HepG2 (cell line): ENCODE data around the gene HES1. TPM values are rescaled to one million over a fixed set of nuclear protein-coding genes. Genes with fewer than 3 reads are reported as not detected.
"Not testable (repeated sequence)": the region's sequence is repeated elsewhere in the genome, so short reads cannot be mapped to it uniquely, and the experiment has no call there.

ENCODE experiments used
- ATAC-seq: fragments of 200-7000 bp; cut with Tn5 transposase; 3 replicates; pipeline ENCODE4 v1.9.1; 2020; ENCODE audit warnings: mild to moderate bottlenecking, moderate library complexity
- BruUV-seq: library from RNA; stranded (reverse); fragments of 400-500 nt; replicated peaks from 2 replicates; lab custom pipeline; 2021; lab: Mats Ljungman, UMichigan
- CTCF ChIA-PET: fragments of 300-600 bp; formaldehyde crosslinking; extraction: SDS; loops from one replicate; lab custom pipeline; 2021; ENCODE audit warnings: low total read pairs, inconsistent platforms, low intra/inter-chr PET ratio; lab: Yijun Ruan, JAX
- POLR2A ChIA-PET: fragments of 350-600 bp; sonication (Branson Sonifier 250); formaldehyde crosslinking; loops from one replicate; lab custom pipeline; 2020; ENCODE audit warnings: antibody characterized with exemption, inconsistent platforms; lab: Yijun Ruan, JAX
- DNase-seq: peaks from one replicate; pipeline ENCODE4 v3.0.0-alpha.2; 2015; ENCODE audit warnings: low spot score
- FAIRE-seq: peaks from 3 replicates; lab custom pipeline; 2011; peaks lifted over from hg19 to GRCh38; lab: Jason Lieb, UNC
- H2AFZ ChIP-seq: one replicate; pipeline ENCODE4 v1.6.1; 2011; ENCODE audit warnings: low read length, inconsistent platforms
- H3K27ac ChIP-seq: fragments of 300-600 bp; 3 replicates; pipeline ENCODE4 v1.8.0; 2011; ENCODE audit warnings: mixed run types, mild to moderate bottlenecking, mixed read lengths, low read length, inconsistent platforms; ENCODE audit not compliant: insufficient read depth; ENCODE audit errors: extremely low read length
- H3K27me3 ChIP-seq, 2 experiments: fragments of 200-600 bp in 1 of 2; 2 replicates in 1 of 2; 3 replicates in 1 of 2; pipeline versions ENCODE4 v1.6.0 to v1.8.0; 2011; ENCODE audit warnings: low read length in 2 of 2, mild to moderate bottlenecking in 2 of 2, moderate library complexity in 2 of 2, inconsistent platforms in 1 of 2; ENCODE audit not compliant: insufficient read depth in 2 of 2, control insufficient read depth in 1 of 2
- H3K36me3 ChIP-seq, 2 experiments: fragments of 200-600 bp in 1 of 2; replicated peaks in 1 of 2; 2 replicates in 1 of 2; 3 replicates in 1 of 2; pipeline versions ENCODE4 v1.5.1 to v1.8.0; 2011; ENCODE audit warnings: low read length in 2 of 2, inconsistent platforms in 1 of 2; ENCODE audit not compliant: insufficient read depth in 2 of 2, control insufficient read depth in 1 of 2
- H3K4me1 ChIP-seq: 2 replicates; pipeline ENCODE4 v1.5.1; 2012; ENCODE audit warnings: low read length, inconsistent platforms; ENCODE audit not compliant: insufficient read depth
- H3K4me2 ChIP-seq: 2 replicates; pipeline ENCODE4 v1.6.0; 2011; ENCODE audit warnings: low read depth, low read length, inconsistent platforms
- H3K4me3 ChIP-seq, 3 experiments: fragments of 200-600 bp in 1 of 3; sonication (generic), shearing (Covaris generic) in 1 of 3; replicated peaks in 1 of 3; 2 replicates each; pipeline ENCODE4 v1.5.1; 2011 to 2016; ENCODE audit warnings: low read length in 3 of 3, inconsistent platforms in 2 of 3, low read depth in 2 of 3, mild to moderate bottlenecking in 2 of 3, control low read depth in 1 of 3, mixed read lengths in 1 of 3; ENCODE audit not compliant: insufficient read depth in 1 of 3
- H3K79me2 ChIP-seq: one replicate; pipeline ENCODE4 v1.6.1; 2011; ENCODE audit warnings: low read length, inconsistent platforms; ENCODE audit not compliant: insufficient read depth
- H3K9ac ChIP-seq: 2 replicates; pipeline ENCODE4 v1.6.0; 2011; ENCODE audit warnings: mild to moderate bottlenecking, low read depth, low read length, inconsistent platforms; ENCODE audit not compliant: insufficient read depth
- H3K9me3 ChIP-seq: 2 replicates; pipeline ENCODE4 v1.5.1; 2012; ENCODE audit warnings: mild to moderate bottlenecking, low read length
- H4K20me1 ChIP-seq: 2 replicates; pipeline ENCODE4 v1.6.0; 2011; ENCODE audit warnings: inconsistent platforms, mild to moderate bottlenecking, low read length, moderate library complexity; ENCODE audit not compliant: insufficient read depth
- DZIP1 ChIP-seq: sonication (generic); formaldehyde crosslinking; IDR thresholded peaks from 2 replicates; pipeline ENCODE4 v1.5.0; 2020; ENCODE audit warnings: mild to moderate bottlenecking, missing genetic modification reagents
- SNAPC4 ChIP-seq: sonication (generic); formaldehyde crosslinking; IDR thresholded peaks from 2 replicates; pipeline ENCODE4 v1.4.0; 2020; ENCODE audit warnings: mild to moderate bottlenecking, missing genetic modification reagents
- ZFP90 ChIP-seq: sonication (generic); formaldehyde crosslinking; IDR thresholded peaks from 2 replicates; pipeline ENCODE4 v1.8.0; 2022; ENCODE audit warnings: missing genetic modification reagents, mild to moderate bottlenecking, inconsistent platforms, borderline replicate concordance
- ZNF121 ChIP-seq: sonication (generic); formaldehyde crosslinking; IDR thresholded peaks from 2 replicates; pipeline ENCODE4 v1.5.0; 2020; ENCODE audit warnings: mild to moderate bottlenecking, missing genetic modification reagents
- ZNF281 ChIP-seq: sonication (generic); formaldehyde crosslinking; IDR thresholded peaks from 2 replicates; pipeline ENCODE4 v1.4.0; 2020; ENCODE audit warnings: missing genetic modification reagents, borderline replicate concordance
- ZNF331 ChIP-seq: sonication (generic); formaldehyde crosslinking; IDR thresholded peaks from 2 replicates; pipeline ENCODE4 v1.4.0; 2020; ENCODE audit warnings: missing genetic modification reagents
- ZSCAN30 ChIP-seq: sonication (generic); formaldehyde crosslinking; IDR thresholded peaks from 2 replicates; pipeline ENCODE4 v1.5.0; 2020; ENCODE audit warnings: mild to moderate bottlenecking, missing genetic modification reagents
- WGBS: methylation state at CpG from one replicate; pipeline ENCODE4 v1.1.6; 2017; ENCODE audit warnings: low lambda C conversion rate; 5-methylcytosine and 5-hydroxymethylcytosine counted together
- in situ Hi-C: cut with HindIII; loops from 2 replicates; pipeline ENCODE4 v1.10.0; 2017; ENCODE audit warnings: low pct_unique_long_range_greater_than_20kb; ENCODE audit not compliant: extremely low pct_ligation_motif_present
- intact Hi-C: fragments of 100-400 bp; cut with micrococcal nuclease; formaldehyde crosslinking; loops from one replicate; pipeline ENCODE4 v1.10.0; 2022; ENCODE audit not compliant: unreplicated experiment
- polyA plus RNA-seq, 8 experiments: library from polyadenylated mRNA; depleted of rRNA in 3 of 8; stranded (reverse) in 7 of 8; unstranded in 1 of 8; fragments of >200 nt; fragmentation: Illumina TruSeq in 4 of 8; extraction: Trizol in 4 of 8; gene quantifications; 2 replicates each; pipeline versions ENCODE4 v1.2.1 to v1.2.3, GENCODE V29; 2011 to 2016; ENCODE audit warnings: low read depth in 4 of 8, missing spikeins in 1 of 8, mixed read lengths in 1 of 8; ENCODE audit not compliant: insufficient read depth in 1 of 8
- total RNA-seq, 5 experiments: library from RNA; depleted of rRNA; stranded (reverse); fragments of >200 nt; fragmentation: Illumina TruSeq; extraction: Trizol; gene quantifications; 2 replicates each; pipeline ENCODE4 v1.2.3, GENCODE V29; 2016; ENCODE audit warnings: low read depth in 1 of 5

Gene HES1
- total and polyA plus RNA-seq, 2 of the 13 experiments (the other 11 are each of a cell fraction or from before 2014, with no cell fraction given): 15.4 to 19.8 TPM

GRCh38 chr3:194150935-194151302 lies 15.0 kb downstream of the HES1 start:
- in situ Hi-C loops, H3K36me3 ChIP-seq, CTCF ChIA-PET, DNase-seq, H3K4me3 ChIP-seq, H3K4me2 ChIP-seq, H3K9ac ChIP-seq, H4K20me1 ChIP-seq, BruUV-seq, H3K27ac ChIP-seq, ATAC-seq, H2AFZ ChIP-seq, POLR2A ChIA-PET, H3K79me2 ChIP-seq, FAIRE-seq, intact Hi-C loops, H3K9me3 ChIP-seq: not testable (repeated sequence)
- TF ChIP-seq ZFP90 (0 out of 2 replicates have a peak, but pooled peaks have one; percentile 30), ZNF121 (CRISPR knock-in tag) (peak; percentile 30; the same call in 1 of the 2 replicates)
- peaks cover 0 to 25% of the 10 kb centered on the region in 2 experiments; a peak in 4 of 5 replicates for H3K27me3 ChIP-seq
- WGBS: 11% methylated on average over 2 of the region's 2 CpGs
- peaks cover 37% of the 10 kb centered on the region for H3K4me1 ChIP-seq

GRCh38 chr3:194154346-194154745 lies 18.4 kb downstream of the HES1 start:
- ATAC-seq: no peak
- Histone ChIP-seq H4K20me1 (no peaks in the 10 kb centered on the region), H3K36me3 (no peaks in the 10 kb centered on the region), H3K4me2 (no peak overlapping the region), H3K79me2 (no peaks in the 10 kb centered on the region), H3K27me3 (peaks cover 0 to 2% of the 10 kb centered on the region in 2 experiments; a peak in 2 of 5 replicates), H3K9ac (no peak overlapping the region), H3K4me3 (no peak overlapping the region), H3K27ac (no peak overlapping the region), H3K4me1 (peaks cover 34% of the 10 kb centered on the region), H3K9me3 (no peaks in the 10 kb centered on the region), H2AFZ (no peak overlapping the region)
- in situ Hi-C loops: no loop called here
- DNase-seq: no peak
- ChIA-PET CTCF (no interaction called here), POLR2A (interaction anchor here (1.3 kb wide), 1 partner anchor 18 kb away, joined by 3 read pairs; the partner anchor contains the start of gene HES1)
- 69% methylated on average over 5 of the region's 6 CpGs for WGBS
- intact Hi-C loops: no loop called here
- no TSS peak for BruUV-seq
- no peak for FAIRE-seq
- TF ChIP-seq SNAPC4 (CRISPR knock-in tag): no peak
- no peak for TF ChIP-seq ZSCAN30 (CRISPR knock-in tag)
- no peak for TF ChIP-seq ZNF281
- TF ChIP-seq ZNF331: peak; percentile 99
- TF ChIP-seq DZIP1 (CRISPR knock-in tag): no peak
